ENCODE measurements around the gene PITPNM3. TPM values are rescaled to one million over a fixed set of nuclear protein-coding genes. Genes with fewer than 3 reads are reported as not detected.
A peak's percentile ranks its signal among the peaks of the same experiment; 100 is the strongest.

The PITPNM3 gene
- total RNA-seq, 4 donors from 2014 or later: 2.1 to 5.4 (median 4.0) TPM

DNA sequence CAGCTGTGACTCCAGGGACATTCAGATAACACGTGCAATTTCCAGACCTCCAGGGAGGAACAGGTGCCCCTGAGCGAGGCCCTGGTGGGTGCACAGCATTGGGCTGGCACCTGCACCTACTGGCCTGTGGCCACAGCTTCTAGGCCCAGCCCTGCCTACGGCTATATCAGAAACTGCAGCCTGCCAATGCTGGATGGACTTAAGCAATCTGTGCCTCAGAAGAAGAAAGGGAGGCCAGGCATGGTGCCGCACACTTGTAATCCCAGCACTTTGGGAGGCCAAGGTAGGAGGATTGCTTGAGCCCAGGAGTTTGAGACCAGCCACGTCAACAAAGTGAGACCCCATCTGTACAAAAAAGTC, 12.4 kb downstream of the PITPNM3 start:
- DNase-seq: no peak
- Histone ChIP-seq H3K27ac (no peak overlapping the region), H3K9me3 (peaks cover 0 to 2% (median 0%) of the 10 kb centered on the region in 4 donors), H3K27me3 (no peaks in the 10 kb centered on the region), H3K4me1 (peaks cover 0 to 10% (median 0%) of the 10 kb centered on the region in 4 donors), H3K36me3 (no peaks in the 10 kb centered on the region), H3K4me3 (no peak overlapping the region)
- TF ChIP-seq, protein P1, sequence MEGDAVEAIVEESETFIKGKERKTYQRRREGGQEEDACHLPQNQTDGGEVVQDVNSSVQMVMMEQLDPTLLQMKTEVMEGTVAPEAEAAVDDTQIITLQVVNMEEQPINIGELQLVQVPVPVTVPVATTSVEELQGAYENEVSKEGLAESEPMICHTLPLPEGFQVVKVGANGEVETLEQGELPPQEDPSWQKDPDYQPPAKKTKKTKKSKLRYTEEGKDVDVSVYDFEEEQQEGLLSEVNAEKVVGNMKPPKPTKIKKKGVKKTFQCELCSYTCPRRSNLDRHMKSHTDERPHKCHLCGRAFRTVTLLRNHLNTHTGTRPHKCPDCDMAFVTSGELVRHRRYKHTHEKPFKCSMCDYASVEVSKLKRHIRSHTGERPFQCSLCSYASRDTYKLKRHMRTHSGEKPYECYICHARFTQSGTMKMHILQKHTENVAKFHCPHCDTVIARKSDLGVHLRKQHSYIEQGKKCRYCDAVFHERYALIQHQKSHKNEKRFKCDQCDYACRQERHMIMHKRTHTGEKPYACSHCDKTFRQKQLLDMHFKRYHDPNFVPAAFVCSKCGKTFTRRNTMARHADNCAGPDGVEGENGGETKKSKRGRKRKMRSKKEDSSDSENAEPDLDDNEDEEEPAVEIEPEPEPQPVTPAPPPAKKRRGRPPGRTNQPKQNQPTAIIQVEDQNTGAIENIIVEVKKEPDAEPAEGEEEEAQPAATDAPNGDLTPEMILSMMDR (IDR thresholded peaks at IDR 0.05): no peak
- no peak for TF ChIP-seq POLR2A (IDR thresholded peaks at IDR 0.05)

DNA sequence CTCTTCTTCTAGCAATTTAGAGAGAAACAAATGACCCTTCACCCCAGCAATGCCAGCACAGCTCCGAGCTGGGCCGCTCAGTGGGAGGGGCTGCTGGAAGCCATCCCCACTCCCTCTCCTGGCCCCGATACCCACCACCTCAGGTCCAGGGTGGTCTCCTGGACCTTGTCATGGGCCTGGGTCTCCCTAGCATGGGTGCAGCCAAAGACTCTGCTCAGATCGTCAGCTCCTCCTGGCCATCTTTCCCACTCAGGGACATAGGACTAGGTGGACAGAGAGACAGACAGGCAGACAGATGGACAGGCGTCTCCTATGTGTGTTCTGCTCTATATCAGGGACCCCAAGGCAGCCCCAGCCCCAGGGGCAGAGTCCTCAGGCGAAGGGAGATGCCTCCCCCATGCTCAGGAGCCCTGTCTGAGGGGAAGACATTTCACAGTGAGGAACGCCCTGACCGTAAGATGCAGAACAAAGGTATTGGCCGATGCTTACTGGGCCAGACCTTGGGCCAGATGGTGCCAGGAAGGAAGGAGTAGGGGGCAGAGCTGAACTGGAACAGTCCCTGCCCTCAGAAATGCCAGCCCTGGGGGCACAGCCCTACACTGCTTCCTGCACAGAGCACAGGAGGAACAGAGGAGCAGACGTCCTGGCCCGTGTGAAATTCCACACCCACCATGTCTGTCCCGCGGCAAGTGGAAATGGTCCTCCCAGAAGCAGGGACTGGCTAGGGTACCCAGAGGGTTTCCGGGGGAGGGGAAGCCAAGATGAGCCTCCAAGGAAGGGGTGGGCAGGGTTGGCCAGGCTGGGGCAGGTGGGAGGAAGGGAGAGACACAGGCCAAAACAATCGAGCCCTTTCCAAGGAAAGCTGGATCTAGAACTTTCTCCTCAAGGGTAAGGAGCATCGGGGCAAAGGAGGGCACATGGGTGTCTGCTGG, 13.0 kb downstream of the PITPNM3 start:
- H3K36me3 ChIP-seq: no peaks in the 10 kb centered on the region
- peaks cover 0 to 4% (median 0%) of the 10 kb centered on the region in 4 donors for H3K4me1 ChIP-seq
- H3K9me3 ChIP-seq: peaks cover 0 to 6% (median 0%) of the 10 kb centered on the region in 4 donors

DNA sequence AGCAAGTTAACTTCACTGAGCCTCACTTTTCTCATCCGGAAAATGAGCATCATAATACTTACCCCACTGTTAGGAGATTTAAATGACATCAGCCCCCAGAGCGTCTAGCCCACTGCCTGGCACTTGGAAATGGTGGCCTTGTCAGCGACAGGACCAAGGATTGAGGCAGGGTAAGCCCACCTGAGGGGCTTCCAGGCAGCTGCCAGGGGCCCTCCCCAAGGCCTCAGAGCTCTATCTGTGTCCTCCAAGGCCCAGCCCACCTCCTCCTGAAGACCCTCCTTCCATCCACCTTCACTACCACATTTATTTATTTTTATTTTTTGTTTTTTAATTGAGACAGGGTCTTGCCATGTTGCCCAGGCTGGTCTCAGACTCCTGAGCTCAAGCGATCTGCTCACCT, 13.8 kb downstream of the PITPNM3 start:
- Histone ChIP-seq H3K4me3 (no peak overlapping the region), H3K27me3 (no peaks in the 10 kb centered on the region), H3K4me1 (no peaks in the 10 kb centered on the region), H3K9me3 (peaks cover 0 to 6% (median 0%) of the 10 kb centered on the region in 4 donors), H3K27ac (no peak overlapping the region), H3K36me3 (no peaks in the 10 kb centered on the region)
- DNase-seq: peak in 1 of 3 donors; percentile 13
- TF ChIP-seq, protein P1 (IDR thresholded peaks at IDR 0.05): no peak

More for the DNA sequence above, 13.0 kb downstream of the PITPNM3 start:
- no peaks in the 10 kb centered on the region for H3K27me3 ChIP-seq
- no peak overlapping the region for H3K4me3 ChIP-seq
- DNase-seq: peak in 1 of 3 donors; percentile 19
- TF ChIP-seq, protein P1 (IDR thresholded peaks at IDR 0.05): no peak
- no peak for TF ChIP-seq POLR2A (IDR thresholded peaks at IDR 0.05)
- no peak overlapping the region for H3K27ac ChIP-seq

DNA sequence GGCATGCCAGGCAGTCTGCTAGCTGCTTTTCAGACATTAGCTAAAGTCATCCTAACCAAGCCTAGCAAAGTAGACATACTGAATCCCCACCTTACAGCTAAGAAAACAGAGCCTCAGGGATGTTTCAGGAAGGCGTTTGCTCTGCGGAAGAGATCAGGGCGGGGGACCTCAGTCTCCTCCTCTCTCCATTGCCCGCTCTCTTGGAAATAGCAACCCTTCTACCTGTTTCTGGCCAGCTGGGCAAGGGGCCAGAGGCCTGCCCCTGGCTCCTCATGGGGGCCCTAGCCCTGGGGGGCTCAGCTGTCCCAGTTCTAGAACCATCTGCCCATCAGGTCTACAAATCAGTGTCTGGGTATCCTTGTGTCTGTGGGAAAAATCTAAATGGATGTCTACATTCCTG, 14.5 kb downstream of the PITPNM3 start:
- TF ChIP-seq, protein P1 (IDR thresholded peaks at IDR 0.05): no peak
- no peak for TF ChIP-seq POLR2A (IDR thresholded peaks at IDR 0.05)
- Histone ChIP-seq H3K27me3 (no peaks in the 10 kb centered on the region), H3K4me1 (no peaks in the 10 kb centered on the region), H3K27ac (no peak overlapping the region), H3K9me3 (peaks cover 0 to 6% (median 0%) of the 10 kb centered on the region in 4 donors), H3K36me3 (no peaks in the 10 kb centered on the region), H3K4me3 (no peak overlapping the region)
- DNase-seq: peak in 1 of 3 donors; percentile 10

DNA sequence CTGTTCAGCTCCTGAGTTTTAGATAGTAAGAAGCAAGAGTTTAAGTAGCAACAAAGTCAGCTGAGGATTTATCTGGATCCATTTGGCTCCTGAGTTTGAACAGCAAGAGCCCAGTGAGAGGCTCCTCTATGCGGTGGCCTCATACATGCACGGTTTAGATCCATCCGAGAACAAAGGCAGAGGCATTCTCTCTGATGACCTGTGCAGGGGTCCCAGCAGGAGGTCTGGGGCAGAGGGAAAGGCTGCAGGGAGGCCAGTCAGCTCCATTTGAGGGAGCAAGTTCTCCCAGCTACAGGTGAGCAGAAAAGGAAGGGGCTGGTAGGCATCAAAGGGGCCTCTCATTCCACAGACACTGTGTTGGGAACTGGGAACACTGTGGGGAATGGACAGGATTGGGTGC, 16.5 kb downstream of the PITPNM3 start:
- no peak overlapping the region for H3K27ac ChIP-seq
- no peaks in the 10 kb centered on the region for H3K36me3 ChIP-seq
- no peaks in the 10 kb centered on the region for H3K4me1 ChIP-seq
- H3K4me3 ChIP-seq: no peak overlapping the region
- DNase-seq: no peak
- H3K27me3 ChIP-seq: no peaks in the 10 kb centered on the region
- TF ChIP-seq, protein P1 (IDR thresholded peaks at IDR 0.05): no peak
- TF ChIP-seq POLR2A (IDR thresholded peaks at IDR 0.05): no peak
- H3K9me3 ChIP-seq: peaks cover 0 to 6% (median 0%) of the 10 kb centered on the region in 4 donors
